GM12874 (cell line): ENCODE measurements around the gene SUCLA2.

Experiments
- TF ChIP-seq, protein P1 (sequence below): IDR thresholded peaks from 2 replicates; pipeline ENCODE4 v1.5.1; 2011; ENCODE audit warnings: low read depth, mild to moderate bottlenecking, control low read depth, low read length, moderate library complexity; ENCODE audit not compliant: insufficient read depth

The SUCLA2 gene

DNA sequence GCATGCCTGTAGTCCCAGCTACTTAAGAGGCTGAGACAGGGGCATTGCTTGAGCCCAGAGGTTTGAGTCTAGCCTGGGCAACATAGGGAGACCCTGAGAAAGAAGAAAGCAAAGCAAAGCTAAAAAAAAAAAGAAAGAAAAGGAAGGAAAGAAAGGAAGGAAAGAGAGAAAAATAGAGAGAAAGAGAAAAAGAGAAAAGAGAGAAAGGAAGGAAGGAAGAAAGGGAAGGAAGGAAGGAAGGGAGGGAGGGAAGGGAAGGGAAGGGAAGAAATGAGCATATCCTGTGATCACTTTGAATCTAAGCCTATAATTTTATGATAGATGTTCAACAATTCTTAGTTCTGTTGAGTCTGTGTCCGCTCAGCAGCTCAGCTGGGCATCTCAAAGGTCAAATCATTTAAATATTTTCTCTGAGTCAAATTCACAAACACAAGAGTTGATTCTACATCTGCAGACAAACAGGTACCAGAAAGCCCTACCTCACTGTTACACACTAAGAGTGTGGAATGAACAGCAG lies 70.4 kb downstream of the SUCLA2 start:
- TF ChIP-seq, protein P1, sequence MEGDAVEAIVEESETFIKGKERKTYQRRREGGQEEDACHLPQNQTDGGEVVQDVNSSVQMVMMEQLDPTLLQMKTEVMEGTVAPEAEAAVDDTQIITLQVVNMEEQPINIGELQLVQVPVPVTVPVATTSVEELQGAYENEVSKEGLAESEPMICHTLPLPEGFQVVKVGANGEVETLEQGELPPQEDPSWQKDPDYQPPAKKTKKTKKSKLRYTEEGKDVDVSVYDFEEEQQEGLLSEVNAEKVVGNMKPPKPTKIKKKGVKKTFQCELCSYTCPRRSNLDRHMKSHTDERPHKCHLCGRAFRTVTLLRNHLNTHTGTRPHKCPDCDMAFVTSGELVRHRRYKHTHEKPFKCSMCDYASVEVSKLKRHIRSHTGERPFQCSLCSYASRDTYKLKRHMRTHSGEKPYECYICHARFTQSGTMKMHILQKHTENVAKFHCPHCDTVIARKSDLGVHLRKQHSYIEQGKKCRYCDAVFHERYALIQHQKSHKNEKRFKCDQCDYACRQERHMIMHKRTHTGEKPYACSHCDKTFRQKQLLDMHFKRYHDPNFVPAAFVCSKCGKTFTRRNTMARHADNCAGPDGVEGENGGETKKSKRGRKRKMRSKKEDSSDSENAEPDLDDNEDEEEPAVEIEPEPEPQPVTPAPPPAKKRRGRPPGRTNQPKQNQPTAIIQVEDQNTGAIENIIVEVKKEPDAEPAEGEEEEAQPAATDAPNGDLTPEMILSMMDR = no peak

DNA sequence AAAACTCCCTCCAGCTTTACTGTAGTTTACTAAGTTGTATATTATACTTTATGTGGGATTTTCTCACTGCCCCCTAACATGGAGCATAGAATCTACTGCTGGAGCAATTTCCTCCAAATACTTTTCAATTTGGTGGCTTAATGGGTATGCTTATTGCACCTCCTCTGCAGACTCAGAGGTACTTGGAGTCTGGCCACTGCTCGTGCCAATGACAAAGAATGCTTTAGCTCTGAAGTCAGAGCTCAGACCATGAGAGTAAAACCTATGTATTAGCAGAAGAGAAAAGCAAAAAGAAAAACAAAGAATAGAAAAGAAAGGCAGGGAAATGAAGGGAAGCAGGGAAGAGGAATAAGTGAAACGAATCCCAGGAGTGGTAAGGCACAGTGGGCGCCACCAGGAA lies 71.9 kb downstream of the SUCLA2 start:
- TF ChIP-seq, protein P1 = no peak

DNA sequence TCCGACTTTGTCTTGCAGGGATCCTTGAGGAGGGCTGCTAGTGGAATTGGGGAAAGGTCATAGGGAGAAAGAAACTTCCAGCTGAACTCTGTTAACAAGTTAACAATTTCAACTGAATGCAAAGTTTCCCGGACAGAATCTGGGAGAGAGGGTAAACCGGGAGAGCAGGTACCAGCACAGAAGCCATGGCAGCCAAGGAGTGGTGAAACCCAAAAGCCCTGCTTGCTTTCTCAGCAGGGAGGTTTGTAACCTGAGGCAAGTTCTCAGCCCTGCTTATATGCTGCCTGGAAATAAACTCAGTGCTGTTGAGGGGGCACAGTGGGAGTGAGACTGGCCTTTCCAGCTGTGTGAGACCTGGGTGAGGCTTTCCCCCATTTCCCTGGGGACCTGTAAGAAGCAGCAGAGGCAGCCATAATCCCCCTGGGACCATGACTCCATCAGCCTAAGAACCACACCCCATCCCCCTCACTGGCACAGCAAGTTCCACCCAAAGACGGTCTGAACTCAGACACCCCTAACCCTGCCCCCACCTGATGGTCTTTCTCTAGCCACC lies 84.0 kb downstream of the SUCLA2 start:
- TF ChIP-seq, protein P1 = no peak

DNA sequence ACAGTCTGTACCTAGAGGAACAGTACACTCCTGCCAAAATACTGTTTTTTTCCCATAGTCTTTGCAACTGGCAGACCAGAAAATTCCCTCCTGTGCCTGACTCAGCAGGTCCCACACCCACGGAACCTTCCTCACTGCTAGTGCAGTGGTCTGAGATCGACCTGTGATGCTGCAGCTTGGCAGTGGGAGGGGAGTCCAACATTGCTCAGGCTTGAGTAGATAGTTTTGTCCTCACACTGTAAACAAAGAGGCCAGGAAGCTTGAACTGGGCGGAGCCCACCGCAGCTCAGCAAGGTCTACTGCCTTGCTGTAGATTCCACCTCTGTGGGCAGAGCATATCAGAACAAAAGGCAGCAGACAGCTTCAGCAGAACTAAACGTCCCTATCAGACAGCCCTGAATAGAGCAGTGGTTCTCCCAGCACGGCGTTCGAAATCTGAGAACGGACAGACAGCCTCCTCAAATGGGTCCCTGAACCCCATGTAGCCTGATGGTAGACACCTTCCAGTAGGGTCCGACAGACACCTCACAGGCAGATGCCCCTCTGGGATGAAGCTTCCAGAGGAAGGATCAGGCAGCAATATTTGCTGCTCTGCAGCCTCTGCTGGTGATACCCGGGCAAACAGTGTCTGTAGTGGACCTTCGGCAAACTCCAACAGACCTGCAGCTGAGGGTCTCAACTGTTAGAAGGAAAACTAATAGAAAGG lies 92.7 kb downstream of the SUCLA2 start:
- TF ChIP-seq, protein P1 = no peak

- TF ChIP-seq, protein P1 = no peak
These were observed 96.2 kb downstream of the SUCLA2 start for GRCh38 chr13:47904891-47905290.

DNA sequence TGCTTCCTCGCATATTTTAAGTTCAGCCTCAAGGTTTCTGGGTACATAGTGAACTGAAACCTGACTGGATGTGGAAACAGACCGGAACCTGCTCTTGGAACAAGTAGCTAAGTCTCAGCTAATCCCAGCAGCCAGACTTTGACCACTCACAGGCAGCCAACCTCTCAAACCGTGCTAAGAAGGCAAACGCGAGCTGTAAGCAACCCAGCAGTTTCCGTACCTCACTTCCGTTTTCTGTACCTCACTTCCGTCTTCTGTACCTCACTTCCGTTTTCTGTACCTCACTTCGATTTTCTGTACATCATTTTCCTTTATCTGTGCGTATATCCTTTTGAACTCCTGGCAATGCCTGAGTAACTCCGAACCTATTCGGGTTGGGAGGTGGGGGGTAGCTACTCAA lies 96.8 kb downstream of the SUCLA2 start:
- TF ChIP-seq, protein P1 = no peak

DNA sequence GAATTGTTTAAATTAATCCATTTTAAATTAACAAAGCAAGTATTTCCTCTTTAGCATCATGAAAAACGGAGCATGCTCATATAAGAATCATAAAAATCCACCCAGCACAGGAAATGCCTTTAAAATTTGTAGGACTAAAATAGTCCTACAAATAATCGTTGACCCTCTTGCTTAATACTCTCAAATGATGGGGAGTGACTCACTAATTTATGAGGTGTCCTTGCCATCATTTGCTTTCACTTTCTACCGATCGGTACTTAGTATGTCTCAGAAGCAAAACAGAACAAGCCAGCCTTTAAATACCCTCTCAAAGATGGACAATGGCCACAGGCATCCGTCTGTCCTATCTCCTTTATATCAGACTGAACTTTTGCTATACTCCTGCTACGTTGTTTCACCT lies 97.2 kb downstream of the SUCLA2 start:
- TF ChIP-seq, protein P1 = no peak
